Activated T-helper 2 cell treated with anti-CD3 and anti-CD28 coated beads, Interferon-gamma antibody, Interleukin-2, Interleukin-4, amounts not matched to agents 10 μg/mL and 5 μg/mL and 100 μg/mL, durations not matched to agents 14 hours and 24 hours and 36 hours (primary cell): ENCODE results near the gene TMEM127. TPM values are rescaled to one million over a fixed set of nuclear protein-coding genes. Genes with fewer than 3 reads are reported as not detected.
A peak's percentile ranks its signal among the peaks of the same experiment; 100 is the strongest.

ENCODE experiments used
- DNase-seq: peaks from one replicate; pipeline ENCODE4 v3.0.0; 2021; ENCODE audit warnings: low spot score
- H3K27ac Mint-ChIP-seq: one replicate; pipeline ENCODE4 v1.8.0; 2021; ENCODE audit warnings: mixed read lengths
- H3K27me3 Mint-ChIP-seq: one replicate; pipeline ENCODE4 v1.8.0; 2021; ENCODE audit warnings: low read depth, mixed read lengths
- H3K36me3 Mint-ChIP-seq: one replicate; pipeline ENCODE4 v1.8.0; 2021; ENCODE audit warnings: low read depth, mixed read lengths
- H3K4me1 Mint-ChIP-seq: one replicate; pipeline ENCODE4 v1.8.0; 2021; ENCODE audit warnings: low read depth, mixed read lengths
- H3K4me3 Mint-ChIP-seq: one replicate; pipeline ENCODE4 v1.8.0; 2021; ENCODE audit warnings: low read depth, mild to moderate bottlenecking, moderate library complexity, mixed read lengths
- H3K9me3 Mint-ChIP-seq: one replicate; pipeline ENCODE4 v1.8.0; 2021; ENCODE audit warnings: mixed read lengths
- intact Hi-C: fragments of 100-400 bp; cut with micrococcal nuclease; formaldehyde crosslinking; loops from one replicate; pipeline ENCODE4 v1.15.1; 2023
- total RNA-seq: library from RNA; stranded (reverse); gene quantifications from 2 replicates; pipeline ENCODE4 v1.2.3, GENCODE V29; 2022

The TMEM127 gene
- total RNA-seq, 1 donor from 2014 or later, result 30.4 TPM

GRCh38 chr2:96245609-96246390 is 20.0 kb downstream of the TMEM127 start:
- peaks cover 48% of the 10 kb centered on the region for H3K4me1 Mint-ChIP-seq
- H3K9me3 Mint-ChIP-seq, result peaks cover 4% of the 10 kb centered on the region
- H3K36me3 Mint-ChIP-seq, result peaks cover 39% of the 10 kb centered on the region
- no peak for DNase-seq
- no peak overlapping the region for H3K4me3 Mint-ChIP-seq
- intact Hi-C loops, result no loop called here
- no peaks in the 10 kb centered on the region for H3K27me3 Mint-ChIP-seq
- H3K27ac Mint-ChIP-seq, result peak overlapping the region; percentile 72

- Mint-ChIP-seq H3K27ac (no peak overlapping the region), H3K4me1 (peaks cover 48% of the 10 kb centered on the region), H3K4me3 (no peak overlapping the region), H3K36me3 (peaks cover 36% of the 10 kb centered on the region), H3K9me3 (peaks cover 4% of the 10 kb centered on the region), H3K27me3 (no peaks in the 10 kb centered on the region)
- no peak for DNase-seq
- intact Hi-C loops, result loop anchor here (5.0 kb wide), 1 partner anchor 97 kb away; the partner anchor contains the start of gene DUSP2
Measured at GRCh38 chr2:96243843-96244242, 22.0 kb downstream of the TMEM127 start.

GRCh38 chr2:96241900-96242611 is 23.7 kb downstream of the TMEM127 start:
- Mint-ChIP-seq H3K4me3 (peak overlapping the region; percentile 62), H3K4me1 (peaks cover 46% of the 10 kb centered on the region), H3K27me3 (no peaks in the 10 kb centered on the region), H3K27ac (peak overlapping the region; percentile 92), H3K9me3 (peaks cover 4% of the 10 kb centered on the region), H3K36me3 (peaks cover 34% of the 10 kb centered on the region)
- intact Hi-C loops, result loop anchor here (1.0 to 5.0 kb wide), 3 partner anchors 23 to 95 kb away; partner anchors contain the start of genes DUSP2, STARD7 and TMEM127
- DNase-seq, result peak; percentile 57

GRCh38 chr2:96241227-96241626 is 24.6 kb downstream of the TMEM127 start:
- peaks cover 27% of the 10 kb centered on the region for H3K36me3 Mint-ChIP-seq
- H3K4me3 Mint-ChIP-seq, result no peak overlapping the region
- peaks cover 39% of the 10 kb centered on the region for H3K4me1 Mint-ChIP-seq
- peaks cover 4% of the 10 kb centered on the region for H3K9me3 Mint-ChIP-seq
- DNase-seq, result no peak
- H3K27ac Mint-ChIP-seq, result peak overlapping the region; percentile 92
- intact Hi-C loops, result loop anchor here (5.0 kb wide), 1 partner anchor 94 kb away; the partner anchor contains the start of gene DUSP2
- H3K27me3 Mint-ChIP-seq, result no peaks in the 10 kb centered on the region

GRCh38 chr2:96240341-96241038 is 25.3 kb downstream of the TMEM127 start:
- H3K4me3 Mint-ChIP-seq, result no peak overlapping the region
- H3K27me3 Mint-ChIP-seq, result no peaks in the 10 kb centered on the region

GRCh38 chr2:96239745-96240264 is 26.0 kb downstream of the TMEM127 start:
- Mint-ChIP-seq H3K27ac (peak overlapping the region; percentile 33), H3K9me3 (no peaks in the 10 kb centered on the region), H3K4me3 (no peak overlapping the region), H3K36me3 (peaks cover 17% of the 10 kb centered on the region), H3K4me1 (peaks cover 29% of the 10 kb centered on the region), H3K27me3 (no peaks in the 10 kb centered on the region)
- DNase-seq, result no peak
- intact Hi-C loops, result loop anchor here (5.0 kb wide), 1 partner anchor 93 kb away; the partner anchor contains the start of gene DUSP2

More at GRCh38 chr2:96240341-96241038, 25.3 kb downstream of the TMEM127 start:
- DNase-seq, result no peak
- Mint-ChIP-seq H3K4me1 (peaks cover 32% of the 10 kb centered on the region), H3K27ac (peak overlapping the region; percentile 63), H3K9me3 (no peaks in the 10 kb centered on the region), H3K36me3 (peaks cover 20% of the 10 kb centered on the region)
- intact Hi-C loops, result loop anchor here (5.0 kb wide), 1 partner anchor 93 kb away; the partner anchor contains the start of gene DUSP2

GRCh38 chr2:96239091-96239490 is 26.7 kb downstream of the TMEM127 start:
- Mint-ChIP-seq H3K4me3 (no peak overlapping the region), H3K27ac (no peak overlapping the region), H3K4me1 (peaks cover 27% of the 10 kb centered on the region), H3K36me3 (peaks cover 10% of the 10 kb centered on the region), H3K9me3 (no peaks in the 10 kb centered on the region), H3K27me3 (no peaks in the 10 kb centered on the region)
- no peak for DNase-seq
- intact Hi-C loops, result no loop called here

GRCh38 chr2:96238266-96238665 is 27.5 kb downstream of the TMEM127 start:
- Mint-ChIP-seq H3K36me3 (peaks cover 10% of the 10 kb centered on the region), H3K4me1 (peaks cover 27% of the 10 kb centered on the region), H3K9me3 (no peaks in the 10 kb centered on the region), H3K27ac (no peak overlapping the region), H3K4me3 (no peak overlapping the region), H3K27me3 (no peaks in the 10 kb centered on the region)
- no peak for DNase-seq
- intact Hi-C loops, result no loop called here

GRCh38 chr2:96236882-96237281 is 28.9 kb downstream of the TMEM127 start:
- H3K36me3 Mint-ChIP-seq, result peaks cover 4% of the 10 kb centered on the region
- peaks cover 13% of the 10 kb centered on the region for H3K4me1 Mint-ChIP-seq
- no peak for DNase-seq
- H3K9me3 Mint-ChIP-seq, result no peaks in the 10 kb centered on the region
- intact Hi-C loops, result no loop called here
- no peak overlapping the region for H3K4me3 Mint-ChIP-seq
- no peak overlapping the region for H3K27ac Mint-ChIP-seq
- no peaks in the 10 kb centered on the region for H3K27me3 Mint-ChIP-seq

GRCh38 chr2:96233880-96234316 is 31.9 kb downstream of the TMEM127 start:
- intact Hi-C loops, result no loop called here
- no peak overlapping the region for H3K4me3 Mint-ChIP-seq

GRCh38 chr2:96233436-96233835 is 32.4 kb downstream of the TMEM127 start:
- Mint-ChIP-seq H3K36me3 (no peaks in the 10 kb centered on the region), H3K27ac (no peak overlapping the region), H3K4me3 (no peak overlapping the region), H3K4me1 (peaks cover 3% of the 10 kb centered on the region), H3K27me3 (no peaks in the 10 kb centered on the region), H3K9me3 (no peaks in the 10 kb centered on the region)
- intact Hi-C loops, result no loop called here
- DNase-seq, result no peak

More at GRCh38 chr2:96233880-96234316, 31.9 kb downstream of the TMEM127 start:
- Mint-ChIP-seq H3K36me3 (no peaks in the 10 kb centered on the region), H3K27me3 (no peaks in the 10 kb centered on the region), H3K27ac (no peak overlapping the region), H3K9me3 (no peaks in the 10 kb centered on the region), H3K4me1 (peaks cover 3% of the 10 kb centered on the region)
- DNase-seq, result no peak

- no peaks in the 10 kb centered on the region for H3K4me1 Mint-ChIP-seq
- no peak overlapping the region for H3K4me3 Mint-ChIP-seq
- no peak for DNase-seq
- no peaks in the 10 kb centered on the region for H3K36me3 Mint-ChIP-seq
- no peaks in the 10 kb centered on the region for H3K27me3 Mint-ChIP-seq
- intact Hi-C loops, result no loop called here
- H3K9me3 Mint-ChIP-seq, result no peaks in the 10 kb centered on the region
- H3K27ac Mint-ChIP-seq, result no peak overlapping the region
Measured at GRCh38 chr2:96231316-96231715, 34.5 kb downstream of the TMEM127 start.
